ENCODE measurements around the gene AKT1.

GRCh38 chr14:104816616-104816884 lies 21.0 kb upstream of the AKT1 start:
- TF ChIP-seq CTCF (conservative IDR thresholded peaks at IDR 0.05; ENCODE audit: low read depth, low read length) (no peak), EZH2 (IDR thresholded peaks at IDR 0.05; ENCODE audit: borderline replicate concordance, low read depth, low read length, poor library complexity, severe bottlenecking) (no peak)
